GM12878 (cell line): ENCODE data around the gene MAP4. TPM values are rescaled to one million over a fixed set of nuclear protein-coding genes. Genes with fewer than 3 reads are reported as not detected.

Source experiments
- ATAC-seq: fragments of 200-7000 bp; cut with Tn5 transposase; 3 replicates; pipeline ENCODE4 v1.9.1; 2020; ENCODE audit warnings: mild to moderate bottlenecking, moderate library complexity
- BruUV-seq: library from RNA; stranded (reverse); fragments of 400-500 nt; replicated peaks from 2 replicates; lab custom pipeline; 2021; lab: Mats Ljungman, UMichigan
- CTCF ChIA-PET: fragments of 300-600 bp; sonication (Branson Sonifier 250); formaldehyde crosslinking; extraction: SDS; loops from one replicate; lab custom pipeline; 2021; ENCODE audit warnings: inconsistent platforms; lab: Yijun Ruan, JAX
- POLR2A ChIA-PET: fragments of 350-600 bp; formaldehyde crosslinking; extraction: SDS; loops from one replicate; lab custom pipeline; 2021; ENCODE audit warnings: inconsistent platforms; lab: Charles Lee
- RAD21 ChIA-PET: fragments of 300-600 bp; sonication (Branson Sonifier 250); formaldehyde crosslinking; loops from one replicate; lab custom pipeline; 2023; ENCODE audit warnings: antibody characterized with exemption; ENCODE audit not compliant: unreplicated experiment; lab: Charles Lee
- SMC1A ChIA-PET: fragments of 300-600 bp; sonication (Branson Sonifier 250); formaldehyde crosslinking; loops from one replicate; lab custom pipeline; 2023; ENCODE audit not compliant: unreplicated experiment, uncharacterized antibody; lab: Charles Lee
- DNase-seq: peaks from one replicate; pipeline ENCODE4 v3.0.0-alpha.2; 2011; ENCODE audit warnings: low read depth, low spot score
- FAIRE-seq: peaks from 3 replicates; lab custom pipeline; 2011; peaks lifted over from hg19 to GRCh38; lab: Jason Lieb, UNC
- H2AFZ ChIP-seq: 2 replicates; pipeline ENCODE4 v1.6.0; 2011; ENCODE audit warnings: low read depth, low read length, control low read depth; ENCODE audit not compliant: control insufficient read depth
- H3K27ac ChIP-seq: 2 replicates; pipeline ENCODE4 v1.5.1; 2011; ENCODE audit warnings: control low read depth; ENCODE audit not compliant: control insufficient read depth, insufficient read depth
- H3K27me3 ChIP-seq, 2 experiments: replicated peaks in 1 of 2; 2 replicates each; pipeline versions ENCODE4 v1.6.0 to v1.6.1; 2011; ENCODE audit warnings: low read length in 1 of 2; ENCODE audit not compliant: control insufficient read depth in 2 of 2, insufficient read depth in 2 of 2
- H3K36me3 ChIP-seq, 2 experiments: 2 replicates each; pipeline ENCODE4 v1.5.1; 2011; ENCODE audit warnings: low read length in 1 of 2; ENCODE audit not compliant: control insufficient read depth in 2 of 2, insufficient read depth in 2 of 2
- H3K4me1 ChIP-seq: 2 replicates; pipeline ENCODE4 v1.6.1; 2011; ENCODE audit warnings: mild to moderate bottlenecking, low read length, moderate library complexity, mixed read lengths; ENCODE audit not compliant: control insufficient read depth, insufficient read depth
- H3K4me2 ChIP-seq: 2 replicates; pipeline ENCODE4 v1.6.0; 2011; ENCODE audit warnings: control low read depth; ENCODE audit not compliant: control insufficient read depth, insufficient read depth
- H3K4me3 ChIP-seq: fragments of 200-600 bp; sonication (generic); 2 replicates; pipeline ENCODE4 v1.5.1; 2016
- H3K79me2 ChIP-seq: 2 replicates; pipeline ENCODE4 v1.6.0; 2011; ENCODE audit warnings: low read length; ENCODE audit not compliant: control insufficient read depth, insufficient read depth
- H3K9ac ChIP-seq: 2 replicates; pipeline ENCODE4 v1.8.0; 2011; ENCODE audit warnings: low read length, control low read depth, mixed read lengths; ENCODE audit not compliant: control insufficient read depth, insufficient read depth
- H3K9me3 ChIP-seq: replicated peaks from 3 replicates; pipeline ENCODE4 v1.5.1; 2011; ENCODE audit warnings: mild to moderate bottlenecking, low read length; ENCODE audit not compliant: control insufficient read depth, insufficient read depth
- H4K20me1 ChIP-seq: 2 replicates; pipeline ENCODE4 v1.6.0; 2011; ENCODE audit not compliant: control insufficient read depth, insufficient read depth
- ATF2 ChIP-seq: IDR thresholded peaks from 2 replicates; pipeline ENCODE4 v1.6.1; 2012; ENCODE audit warnings: low read length, inconsistent platforms
- ATF7 ChIP-seq: fragments of 450-650 bp; IDR thresholded peaks from 2 replicates; pipeline ENCODE4 v1.6.1; 2016; ENCODE audit warnings: low read depth, mild to moderate bottlenecking
- BHLHE40 ChIP-seq, 2 experiments: fragments of 450-650 bp in 1 of 2; IDR thresholded peaks; 2 replicates each; pipeline ENCODE4 v1.6.1; 2011 to 2017; ENCODE audit warnings: low read depth in 2 of 2, borderline replicate concordance in 1 of 2, improper control_type of control experiment in 1 of 2, low read length in 1 of 2, mild to moderate bottlenecking in 1 of 2
- CHD2 ChIP-seq: IDR thresholded peaks from 2 replicates; pipeline ENCODE4 v1.6.1; 2011; ENCODE audit warnings: low read depth, low read length, improper control_type of control experiment, borderline replicate concordance
- EED ChIP-seq: sonication (generic); IDR thresholded peaks from 2 replicates; pipeline ENCODE4 v1.6.1; 2016; ENCODE audit warnings: antibody characterized with exemption, low read depth
- NR2C2 ChIP-seq: IDR thresholded peaks from 2 replicates; pipeline ENCODE4 v1.6.1; 2011; ENCODE audit warnings: borderline replicate concordance, low read depth; ENCODE audit not compliant: control insufficient read depth, insufficient read length
- RB1 ChIP-seq: fragments of 450-650 bp; formaldehyde crosslinking; IDR thresholded peaks from 2 replicates; pipeline ENCODE4 v1.6.1; 2017; ENCODE audit warnings: mild to moderate bottlenecking, borderline replicate concordance
- TCF3 ChIP-seq: IDR thresholded peaks from 2 replicates; pipeline ENCODE4 v1.6.1; 2012; ENCODE audit warnings: low read depth, mild to moderate bottlenecking, low read length, borderline replicate concordance; ENCODE audit not compliant: insufficient read depth
- USF2 ChIP-seq: IDR thresholded peaks from 2 replicates; pipeline ENCODE4 v1.6.1; 2011; ENCODE audit warnings: low read depth, low read length, improper control_type of control experiment, borderline replicate concordance
- WRNIP1 ChIP-seq: IDR thresholded peaks from 2 replicates; pipeline ENCODE4 v1.6.1; 2011; ENCODE audit warnings: low read depth, low read length, improper control_type of control experiment, borderline replicate concordance
- ZNF24 ChIP-seq: fragments of 450-650 bp; IDR thresholded peaks from 2 replicates; pipeline ENCODE4 v1.6.1; 2017; ENCODE audit warnings: antibody characterized with exemption, mild to moderate bottlenecking
- WGBS: methylation state at CpG from one replicate; pipeline ENCODE4 v1.1.6; 2016; ENCODE audit warnings: low lambda C conversion rate; ENCODE audit not compliant: insufficient replicate concordance, insufficient coverage; ENCODE audit errors: missing lambda C conversion rate; 5-methylcytosine and 5-hydroxymethylcytosine counted together
- in situ Hi-C: fragments of 300-500 bp; cut with MboI; formaldehyde crosslinking; loops from 9 replicates; pipeline ENCODE4 v1.14.3; 2018; ENCODE audit warnings: mixed read lengths
- intact Hi-C: fragments of 100-400 bp; cut with micrococcal nuclease; formaldehyde crosslinking; loops from one replicate; pipeline ENCODE4 v1.14.2; 2022; ENCODE audit not compliant: unreplicated experiment
- polyA plus RNA-seq, 11 experiments: library from polyadenylated mRNA; depleted of rRNA in 4 of 11; unstranded in 6 of 11; stranded (reverse) in 5 of 11; fragments of >200 nt; fragmentation: Nextera tagmentation in 4 of 11; fragmentation: Illumina TruSeq in 1 of 11; extraction: Ambion mirVana in 4 of 11; extraction: Trizol in 1 of 11; gene quantifications; 1 replicate in 1 of 11; 2 replicates in 10 of 11; pipeline versions ENCODE4 v1.2.1 to v1.2.3, GENCODE V29; 2011 to 2016; ENCODE audit warnings: inconsistent platforms in 2 of 11, missing spikeins in 2 of 11, low read depth in 1 of 11
- total RNA-seq, 4 experiments: library from RNA; depleted of rRNA in 3 of 4; stranded (reverse); fragments of >200 nt in 3 of 4; fragmentation: Illumina TruSeq in 1 of 4; extraction: Trizol in 1 of 4; gene quantifications; 2 replicates each; pipeline versions ENCODE4 v1.2.1 to v1.2.3, GENCODE V29; 2013 to 2021

Gene MAP4
- total and polyA plus RNA-seq, 10 of the 15 experiments (the other 5 are each of a cell fraction or from before 2014, with no cell fraction given), result 22.2 to 145 (median 47.2) TPM

GRCh38 chr3:47950453-47951169 is 65.6 kb downstream of the MAP4 start:
- intact Hi-C loops, result no loop called here
- ChIA-PET RAD21 (interaction anchor here (1.0 to 2.2 kb wide), 4 partner anchors 15 to 201 kb away, joined by 3 to 10 read pairs (median 5); no protein-coding TSS in a partner anchor), POLR2A (interaction anchor here (0.6 to 1.7 kb wide), 3 partner anchors 21 to 153 kb away, joined by 3 to 6 read pairs (median 4); no protein-coding TSS in a partner anchor), SMC1A (interaction anchor here (0.6 to 1.8 kb wide), 10 partner anchors 9 to 130 kb away, joined by 3 to 12 read pairs (median 4); no protein-coding TSS in a partner anchor)
- ATAC-seq (peak; percentile 60), FAIRE-seq (peak; percentile 57), DNase-seq (no peak)
- Histone ChIP-seq H3K4me1 (peaks cover 4% of the 10 kb centered on the region; the same call in 1 of the 2 replicates), H3K79me2 (no peaks in the 10 kb centered on the region), H3K27me3 (no peaks in the 10 kb centered on the region), H3K27ac (no peak overlapping the region), H3K36me3 (no peaks in the 10 kb centered on the region), H3K4me2 (no peak overlapping the region), H4K20me1 (no peaks in the 10 kb centered on the region), H3K9me3 (no peaks in the 10 kb centered on the region), H3K4me3 (no peak overlapping the region)
- in situ Hi-C loops, result no loop called here
- 46% methylated on average over 5 of the region's 5 CpGs for WGBS
- no TSS peak for BruUV-seq
- TF ChIP-seq WRNIP1 (no peak), TCF3 (no peak), BHLHE40 (IDR thresholded peaks at IDR 0.05; ENCODE audit: borderline replicate concordance in 1 of 2, low read depth in 2 of 2, low read length in 1 of 2) (peak in 1 of 2 experiments; percentile 43; a peak in 2 of 4 replicates)
- TF ChIP-seq, all 136 proteins: peak for 1
- Histone ChIP-seq H2AFZ (no peak overlapping the region), H3K9ac (no peak overlapping the region)
- CTCF ChIA-PET, result interaction anchor here (0.7 to 1.8 kb wide), 9 partner anchors 8 to 201 kb away, joined by 3 to 10 read pairs (median 5); no protein-coding TSS in a partner anchor

- H3K4me1 ChIP-seq, result peaks cover 4% of the 10 kb centered on the region; the same call in 1 of the 2 replicates
- H3K27me3 ChIP-seq, result no peaks in the 10 kb centered on the region
- WGBS, result 98% methylated on average over 3 of the region's 3 CpGs
- H2AFZ ChIP-seq, result no peak overlapping the region
- H3K79me2 ChIP-seq, result no peaks in the 10 kb centered on the region
- POLR2A ChIA-PET, result interaction anchor here (0.6 to 1.7 kb wide), 4 partner anchors 12 to 27 kb away, joined by 3 to 6 read pairs (median 4); no protein-coding TSS in a partner anchor
- no TSS peak for BruUV-seq
- H4K20me1 ChIP-seq, result no peaks in the 10 kb centered on the region
- CTCF ChIA-PET, result interaction anchor here (0.6 to 1.8 kb wide), 8 partner anchors 11 to 202 kb away, joined by 3 to 10 read pairs (median 5); no protein-coding TSS in a partner anchor
- FAIRE-seq (no peak), DNase-seq (no peak), ATAC-seq (peak; percentile 74)
- no peak overlapping the region for H3K27ac ChIP-seq
- in situ Hi-C loops, result no loop called here
- intact Hi-C loops, result no loop called here
- H3K4me2 ChIP-seq, result no peak overlapping the region
- H3K9me3 ChIP-seq, result no peaks in the 10 kb centered on the region
- SMC1A ChIA-PET, result interaction anchor here (0.5 to 1.8 kb wide), 9 partner anchors 9 to 982 kb away, joined by 3 to 12 read pairs (median 5); no protein-coding TSS in a partner anchor
- H3K4me3 ChIP-seq, result no peak overlapping the region
- no peak overlapping the region for H3K9ac ChIP-seq
- RAD21 ChIA-PET, result interaction anchor here (1.3 to 2.2 kb wide), 2 partner anchors 40 to 202 kb away, joined by 6 to 10 read pairs; no protein-coding TSS in a partner anchor
- H3K36me3 ChIP-seq, result no peaks in the 10 kb centered on the region
- TF ChIP-seq ZNF24, result peak; percentile 68; the same call in 1 of the 2 replicates
- no peak for TF ChIP-seq ATF7
- no peak for TF ChIP-seq EED
- no peak for TF ChIP-seq NR2C2
- TF ChIP-seq USF2, result no peak
- no peak for TF ChIP-seq RB1
- TF ChIP-seq ATF2, result no peak
- no peak for TF ChIP-seq CHD2
- TF ChIP-seq, all 136 proteins: peak for 1
These were observed 66.2 kb downstream of the MAP4 start for GRCh38 chr3:47949979-47950378.
